ENCODE measurements around the gene SLC44A2. TPM values are rescaled to one million over a fixed set of nuclear protein-coding genes. Genes with fewer than 3 reads are reported as not detected.

SLC44A2 gene
- total and polyA plus RNA-seq, 2 of the 8 experiments (the other 6 are each of a cell fraction or from before 2014, with no cell fraction given): 105 to 120 TPM

DNA sequence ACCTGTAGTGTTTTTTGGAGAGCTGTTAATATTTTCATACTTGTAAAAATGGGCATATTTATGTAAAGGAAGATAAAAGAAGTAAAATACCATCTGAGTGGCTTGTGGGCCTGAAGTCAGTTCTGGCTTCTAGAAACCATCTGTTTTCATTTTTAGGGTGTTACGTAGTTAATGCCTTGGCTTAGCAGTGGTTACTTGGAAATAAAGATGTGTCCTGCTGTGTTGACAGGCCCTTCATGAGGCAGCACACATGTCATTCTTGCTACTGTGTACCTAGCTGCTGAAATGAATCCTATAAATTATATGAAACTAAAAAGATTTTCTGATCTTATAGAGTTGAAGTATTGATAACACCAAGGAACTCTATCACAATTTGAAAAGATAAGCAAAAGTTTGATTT, 44.8 kb downstream of the SLC44A2 start (continued):
- TF ChIP-seq TAF1 (IDR thresholded peaks at IDR 0.05; ENCODE audit: low read depth, low read length): no peak
- TF ChIP-seq ASH2L (IDR thresholded peaks at IDR 0.05; ENCODE audit: low read length): no peak
- no peak for TF ChIP-seq BCL11A (IDR thresholded peaks at IDR 0.05; ENCODE audit: low read depth in 2 of 2, low read length in 2 of 2)
- no peak for TF ChIP-seq CBX8 (IDR thresholded peaks at IDR 0.05; ENCODE audit: borderline replicate concordance, low read depth, low read length)
- no peak for TF ChIP-seq SIX5 (IDR thresholded peaks at IDR 0.05; ENCODE audit: low read depth, low read length)
- TF ChIP-seq, protein P1, sequence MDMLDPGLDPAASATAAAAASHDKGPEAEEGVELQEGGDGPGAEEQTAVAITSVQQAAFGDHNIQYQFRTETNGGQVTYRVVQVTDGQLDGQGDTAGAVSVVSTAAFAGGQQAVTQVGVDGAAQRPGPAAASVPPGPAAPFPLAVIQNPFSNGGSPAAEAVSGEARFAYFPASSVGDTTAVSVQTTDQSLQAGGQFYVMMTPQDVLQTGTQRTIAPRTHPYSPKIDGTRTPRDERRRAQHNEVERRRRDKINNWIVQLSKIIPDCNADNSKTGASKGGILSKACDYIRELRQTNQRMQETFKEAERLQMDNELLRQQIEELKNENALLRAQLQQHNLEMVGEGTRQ (IDR thresholded peaks at IDR 0.05; ENCODE audit: low read length): no peak

All from H1 (cell line).